Left colon (tissue), 2 donors: Measurements from ENCODE around the gene CAND2. TPM values are rescaled to one million over a fixed set of nuclear protein-coding genes. Genes with fewer than 3 reads are reported as not detected.
A peak's percentile ranks its signal among the peaks of the same experiment; 100 is the strongest.
"Not testable (repeated sequence)": the region's sequence is repeated elsewhere in the genome, so short reads cannot be mapped to it uniquely, and the experiment has no call there.

Source experiments
- ATAC-seq: fragments of 200-7000 bp; cut with Tn5 transposase; one replicate; pipeline ENCODE4 v1.9.1; 2020; ENCODE audit warnings: mild to moderate bottlenecking, moderate library complexity
- DNase-seq, 2 donors: peaks; one replicate each; pipeline ENCODE4 v3.0.0-alpha.2; 2020
- intact Hi-C, 2 donors: fragments of 100-400 bp; cut with DNase I in 1 of 2; cut with micrococcal nuclease in 1 of 2; formaldehyde crosslinking; loops; one replicate each; pipeline versions ENCODE4 v1.11.2 to v1.14.0; 2022; cut with DNase I, micrococcal nuclease
- total RNA-seq, 2 donors: library from RNA; stranded (reverse); fragmentation: NEBNext Ultra II Directional; extraction: Animal tissue kit (Norgen Biotek cat#: 25700); gene quantifications; one replicate each; pipeline ENCODE4 v1.2.1, GENCODE V29; 2021
- donor health status: DM: no; HTN: no; CAD: no.
- donor health status: DM: yes; HTN: yes; CAD: no.

The CAND2 gene
- total RNA-seq, 2 donors from 2014 or later = 0.64 to 2.2 TPM

- ATAC-seq, intact Hi-C loops, DNase-seq: not testable (repeated sequence)
Measured at GRCh38 chr3:12840148-12840547, 43.7 kb downstream of the CAND2 start.

- DNase-seq (peak in 1 of 2 donors; percentile 54), ATAC-seq (peak; percentile 63)
- intact Hi-C loops = no loop called here
Measured at GRCh38 chr3:12840591-12841148, 44.2 kb downstream of the CAND2 start.

GRCh38 chr3:12841149-12841969 is 44.9 kb downstream of the CAND2 start, which contains the start of gene RPL32:
Gene RPL32 (minus strand): TSS chr3:12841565. CDS start chr3:12840237, 1,328 bp downstream.
- intact Hi-C loops = no loop called here
- ATAC-seq = peak; percentile 95

GRCh38 chr3:12841970-12842328 is 45.5 kb downstream of the CAND2 start:
- ATAC-seq (no peak), DNase-seq (no peak)
- intact Hi-C loops = no loop called here

More at GRCh38 chr3:12841149-12841969, 44.9 kb downstream of the CAND2 start, which contains the start of gene RPL32:
- peak; percentile 84 to 90 for DNase-seq

- DNase-seq (no peak), ATAC-seq (no peak)
- intact Hi-C loops = no loop called here
Measured at GRCh38 chr3:12842469-12842868, 46.0 kb downstream of the CAND2 start.

GRCh38 chr3:12845811-12846210 is 49.3 kb downstream of the CAND2 start:
- intact Hi-C loops = no loop called here
- DNase-seq = no peak
- ATAC-seq = no peak

- ATAC-seq = no peak
- intact Hi-C loops = no loop called here
- no peak for DNase-seq
Measured at GRCh38 chr3:12852201-12852600, 55.7 kb downstream of the CAND2 start.

GRCh38 chr3:12853847-12854246 is 57.4 kb downstream of the CAND2 start:
- ATAC-seq, DNase-seq, intact Hi-C loops: not testable (repeated sequence)

GRCh38 chr3:12854565-12854964 is 58.1 kb downstream of the CAND2 start:
- DNase-seq (no peak), ATAC-seq (no peak)
- intact Hi-C loops = no loop called here

- DNase-seq (no peak), ATAC-seq (no peak)
- intact Hi-C loops = no loop called here
Measured at GRCh38 chr3:12856626-12857025, 60.1 kb downstream of the CAND2 start.

GRCh38 chr3:12859840-12860239 is 63.4 kb downstream of the CAND2 start:
- no peak for DNase-seq
- intact Hi-C loops = no loop called here
- peak; percentile 54 for ATAC-seq

- ATAC-seq = no peak
- DNase-seq = no peak
- intact Hi-C loops = no loop called here
Measured at GRCh38 chr3:12861611-12862010, 65.1 kb downstream of the CAND2 start.

GRCh38 chr3:12862387-12862786 is 65.9 kb downstream of the CAND2 start:
- intact Hi-C loops = no loop called here
- ATAC-seq = no peak
- DNase-seq = no peak

- no peak for ATAC-seq
- DNase-seq = no peak
- intact Hi-C loops = no loop called here
Measured at GRCh38 chr3:12865271-12865670, 68.8 kb downstream of the CAND2 start.

- DNase-seq (no peak), ATAC-seq (no peak)
- intact Hi-C loops = no loop called here
Measured at GRCh38 chr3:12866836-12867235, 70.4 kb downstream of the CAND2 start.

GRCh38 chr3:12868039-12869034 is 71.9 kb downstream of the CAND2 start:
- ATAC-seq (peak; percentile 95), DNase-seq (peak; percentile 75 to 80)
- intact Hi-C loops = no loop called here

GRCh38 chr3:12869035-12869621 is 72.6 kb downstream of the CAND2 start:
- peak; percentile 86 for ATAC-seq
- intact Hi-C loops = no loop called here

GRCh38 chr3:12870942-12871341 is 74.5 kb downstream of the CAND2 start:
- intact Hi-C loops = no loop called here
- DNase-seq = peak in 1 of 2 donors; percentile 46
- ATAC-seq = no peak

More at GRCh38 chr3:12869035-12869621, 72.6 kb downstream of the CAND2 start:
- DNase-seq = peak; percentile 42 to 83
